Adrenal gland (tissue), 12 donors: Measurements from ENCODE around the gene SHC4. TPM values are rescaled to one million over a fixed set of nuclear protein-coding genes. Genes with fewer than 3 reads are reported as not detected.

Source experiments
- DNase-seq, 7 donors: peaks; one replicate each; pipeline ENCODE4 v3.0.0-alpha.2; 2019 to 2020
- H3K27ac ChIP-seq, 5 donors: fragments of 200-600 bp; sonication (generic) in 4 of 5; 1 replicate in 3 of 5; 2 replicates in 2 of 5; pipeline versions ENCODE4 v1.5.1 to v1.8.0; 2016 to 2020; ENCODE audit warnings: mild to moderate bottlenecking in 1 of 5
- H3K27me3 ChIP-seq: fragments of 200-600 bp; 2 replicates; pipeline ENCODE4 v1.8.0; 2021
- H3K36me3 ChIP-seq, 2 donors: fragments of 200-600 bp; replicated peaks in 1 of 2; 1 replicate in 1 of 2; 2 replicates in 1 of 2; pipeline versions ENCODE4 v1.5.1 to v1.8.0; 2018 to 2022
- H3K4me1 ChIP-seq, 2 donors: fragments of 200-600 bp; replicated peaks in 1 of 2; 1 replicate in 1 of 2; 2 replicates in 1 of 2; pipeline versions ENCODE4 v1.5.1 to v1.8.0; 2018 to 2021
- H3K4me3 ChIP-seq, 4 donors: fragments of 200-600 bp; sonication (generic) in 3 of 4; one replicate each; pipeline ENCODE4 v1.5.1; 2016 to 2018
- H3K9me3 ChIP-seq, 3 donors: fragments of 200-600 bp; sonication (generic) in 1 of 3; replicated peaks in 1 of 3; 1 replicate in 2 of 3; 2 replicates in 1 of 3; pipeline versions ENCODE4 v1.5.1 to v1.8.0; 2016 to 2021
- CTCF ChIP-seq, 6 experiments: fragments of 450-650 bp in 4 of 6; fragments of 200-600 bp in 2 of 6; sonication (generic) in 1 of 6; IDR thresholded peaks; 1 replicate in 5 of 6; 2 replicates in 1 of 6; pipeline versions ENCODE4 v1.5.1 to v1.8.0; 2016 to 2021; ENCODE audit warnings: antibody characterized with exemption in 6 of 6, mild to moderate bottlenecking in 2 of 6, moderate library complexity in 1 of 6
- POLR2A ChIP-seq, 2 donors: fragments of 450-650 bp; IDR thresholded peaks; one replicate each; pipeline ENCODE4 v1.6.1; 2017; ENCODE audit warnings: antibody characterized with exemption in 2 of 2, mild to moderate bottlenecking in 2 of 2, moderate library complexity in 1 of 2
- WGBS, 4 donors: extraction: QIAGEN DNeasy Blood & Tissue Kit in 2 of 4; methylation state at CpG; one replicate each; pipeline versions ENCODE4 v1.1.5 to v1.1.7; 2013 to 2017; 5-methylcytosine and 5-hydroxymethylcytosine counted together
- intact Hi-C, 2 donors: fragments of 100-400 bp; cut with DNase I; formaldehyde crosslinking; loops; one replicate each; pipeline versions ENCODE4 v1.14.1 to v1.15.0; 2022 to 2023
- polyA plus RNA-seq, 3 donors: library from polyadenylated mRNA; stranded (reverse); fragments of 200-250 nt in 2 of 3; fragments of 350-450 nt in 1 of 3; fragmentation: Illumina TruSeq in 1 of 3; extraction: RNeasy Lipid Tissue Mini Kit (QIAGEN cat#74804) in 1 of 3; gene quantifications; one replicate each; pipeline ENCODE4 v1.2.3, GENCODE V29; 2013 to 2014
- total RNA-seq, 9 donors: library from RNA; depleted of rRNA in 4 of 9; stranded (reverse); fragments of >200 nt in 4 of 9; fragments of 120-200 nt in 1 of 9; fragmentation: NEBNext Ultra II Directional in 1 of 9; extraction: Animal tissue kit (Norgen Biotek cat#: 25700) in 1 of 9; gene quantifications; one replicate each; pipeline versions ENCODE4 v1.1.0 to v1.2.4, GENCODE V29; 2013 to 2023
- donor health status: healthy with polysubstance abuse.
- donor health status: Bipolar disorder and iron deficiency.
- donor health status: DM: yes; HTN: yes; CAD: no.
- donor health status: DM: no; HTN: no; CAD: no.
- donor health status: DM: no; HTN: no; CAD: no.
- donor health status: DM: yes; HTN: yes; CAD: no.

The SHC4 gene
- total and polyA plus RNA-seq, 12 donors = 0.40 to 1.8 (median 0.99) TPM

- intact Hi-C loops = no loop called here
- Histone ChIP-seq H3K27ac (no peak overlapping the region), H3K27me3 (no peaks in the 10 kb centered on the region), H3K9me3 (no peaks in the 10 kb centered on the region), H3K4me1 (peaks cover 0 to 9% of the 10 kb centered on the region in 2 donors), H3K36me3 (no peaks in the 10 kb centered on the region), H3K4me3 (no peak overlapping the region)
- DNase-seq = no peak
- no peak for TF ChIP-seq CTCF (IDR thresholded peaks at IDR 0.05)
- no peak for TF ChIP-seq POLR2A (IDR thresholded peaks at IDR 0.05)
Measured at GRCh38 chr15:48871542-48871941, 92.2 kb downstream of the SHC4 start.

- no peak overlapping the region for H3K27ac ChIP-seq
- intact Hi-C loops = loop anchor here (5.0 to 10.0 kb wide), 4 partner anchors 95 to 555 kb away; partner anchors contain the start of genes FGF7 (in 1 of the 2) and SHC4 (in 1 of the 2)
- no peaks in the 10 kb centered on the region for H3K36me3 ChIP-seq
- no peak overlapping the region for H3K4me3 ChIP-seq
- 97 to 100% (median 99%) methylated on average over 1 of the region's 1 CpG for WGBS, 4 donors
- no peak for DNase-seq
- H3K4me1 ChIP-seq = peaks cover 0 to 14% of the 10 kb centered on the region in 2 donors
- H3K9me3 ChIP-seq = no peaks in the 10 kb centered on the region
- TF ChIP-seq POLR2A (IDR thresholded peaks at IDR 0.05) (no peak), CTCF (IDR thresholded peaks at IDR 0.05) (no peak)
- no peaks in the 10 kb centered on the region for H3K27me3 ChIP-seq
Measured at GRCh38 chr15:48869966-48870365, 93.8 kb downstream of the SHC4 start.

DNA sequence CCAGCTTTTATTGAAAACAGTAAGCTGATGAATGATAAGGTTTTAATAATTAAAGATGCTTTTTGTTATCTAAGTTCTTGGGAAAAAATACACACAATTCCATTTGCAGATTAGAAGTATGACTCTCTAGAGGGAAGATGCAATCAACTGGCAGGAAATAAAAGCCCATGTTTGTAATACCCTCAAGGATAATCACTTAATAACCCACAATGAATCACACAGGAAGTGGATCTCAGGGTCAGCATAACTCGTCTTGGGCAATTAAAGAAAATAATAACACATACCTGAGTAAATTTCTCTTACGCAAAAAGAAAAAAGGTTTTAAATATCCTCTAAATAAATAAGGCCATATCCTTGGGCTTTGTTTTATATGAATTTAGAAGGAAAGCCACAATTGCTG is 95.2 kb downstream of the SHC4 start:
- no peak for DNase-seq
- peaks cover 0 to 14% of the 10 kb centered on the region in 2 donors for H3K4me1 ChIP-seq
- TF ChIP-seq POLR2A (IDR thresholded peaks at IDR 0.05) (no peak), CTCF (IDR thresholded peaks at IDR 0.05) (no peak)
- intact Hi-C loops = loop anchor here (5.0 to 10.0 kb wide), 4 partner anchors 96 to 556 kb away; partner anchors contain the start of genes FGF7 (in 1 of the 2) and SHC4 (in 1 of the 2)
- H3K36me3 ChIP-seq = no peaks in the 10 kb centered on the region
- no peak overlapping the region for H3K27ac ChIP-seq
- H3K4me3 ChIP-seq = no peak overlapping the region
- no peaks in the 10 kb centered on the region for H3K9me3 ChIP-seq
- no peaks in the 10 kb centered on the region for H3K27me3 ChIP-seq
- 21 to 31% (median 22%) methylated on average over 2 of the region's 2 CpGs for WGBS, 4 donors

DNA sequence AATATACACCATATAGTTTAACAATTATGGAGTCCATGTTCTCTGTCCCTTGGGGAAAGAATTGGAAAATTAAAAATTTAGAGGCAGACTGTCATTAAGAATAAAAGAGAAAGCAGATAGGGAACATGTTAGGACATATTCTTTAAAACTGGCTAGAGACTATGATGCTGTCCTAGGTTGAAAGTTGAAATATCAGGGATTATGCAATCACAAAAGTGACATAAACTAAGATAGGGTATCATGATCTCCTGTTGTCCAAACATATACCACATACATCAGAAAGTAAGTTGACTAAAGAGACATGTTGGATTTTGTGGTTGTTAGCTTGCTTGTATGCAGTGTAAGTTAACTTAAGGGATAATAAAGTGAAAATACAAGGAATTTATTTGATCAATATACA is 95.7 kb downstream of the SHC4 start:
- Histone ChIP-seq H3K36me3 (no peaks in the 10 kb centered on the region), H3K4me1 (peaks cover 0 to 14% of the 10 kb centered on the region in 2 donors), H3K4me3 (no peak overlapping the region), H3K9me3 (no peaks in the 10 kb centered on the region), H3K27ac (no peak overlapping the region), H3K27me3 (no peaks in the 10 kb centered on the region)
- DNase-seq = no peak
- intact Hi-C loops = loop anchor here (5.0 to 10.0 kb wide), 4 partner anchors 97 to 557 kb away; partner anchors contain the start of genes FGF7 (in 1 of the 2) and SHC4 (in 1 of the 2)
- TF ChIP-seq POLR2A (IDR thresholded peaks at IDR 0.05) (no peak), CTCF (IDR thresholded peaks at IDR 0.05) (no peak)
